Measurements from ENCODE around the gene TIMP3.

The TIMP3 gene

DNA sequence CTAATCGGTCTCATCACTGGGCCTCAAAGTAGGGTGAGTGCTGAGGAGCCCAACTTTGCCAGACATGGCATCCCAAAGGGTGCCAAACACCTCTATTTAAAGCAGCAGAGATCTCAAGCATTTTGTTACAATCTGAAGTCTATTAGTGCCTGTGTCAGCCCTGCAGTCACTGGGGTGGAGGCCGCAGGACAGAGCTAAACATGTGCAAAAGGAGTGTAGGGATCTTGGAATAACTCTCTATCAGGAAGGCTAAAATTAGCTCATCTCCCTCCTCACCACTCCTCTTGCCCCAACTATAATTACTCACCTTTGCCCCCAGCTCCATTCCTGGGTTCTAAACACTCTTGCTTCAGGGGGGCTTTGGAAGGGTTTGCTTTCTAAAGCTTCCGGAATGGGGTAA lies 87.5 kb downstream of the TIMP3 start:
- no peak for DNase-seq

DNA sequence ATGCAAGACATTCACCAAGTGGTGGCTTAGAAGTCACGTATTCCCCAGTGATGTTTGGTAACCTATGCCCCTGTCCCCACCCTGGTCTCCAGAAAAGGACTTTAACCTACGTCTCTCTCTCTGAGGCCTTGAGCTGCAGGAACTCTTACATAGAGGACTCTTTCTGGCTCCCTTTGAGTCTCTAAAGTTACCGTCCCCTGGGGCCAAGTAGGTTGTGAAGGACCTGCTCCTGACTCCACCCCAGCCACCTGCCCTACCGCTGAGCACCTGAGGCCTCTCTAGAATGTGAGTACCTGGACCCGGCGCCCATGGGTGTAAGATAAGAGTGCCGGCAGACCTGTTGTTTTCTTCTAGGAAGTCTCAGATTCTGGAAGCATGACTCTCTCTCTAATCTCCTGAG lies 95.4 kb downstream of the TIMP3 start:
- DNase-seq = no peak

DNA sequence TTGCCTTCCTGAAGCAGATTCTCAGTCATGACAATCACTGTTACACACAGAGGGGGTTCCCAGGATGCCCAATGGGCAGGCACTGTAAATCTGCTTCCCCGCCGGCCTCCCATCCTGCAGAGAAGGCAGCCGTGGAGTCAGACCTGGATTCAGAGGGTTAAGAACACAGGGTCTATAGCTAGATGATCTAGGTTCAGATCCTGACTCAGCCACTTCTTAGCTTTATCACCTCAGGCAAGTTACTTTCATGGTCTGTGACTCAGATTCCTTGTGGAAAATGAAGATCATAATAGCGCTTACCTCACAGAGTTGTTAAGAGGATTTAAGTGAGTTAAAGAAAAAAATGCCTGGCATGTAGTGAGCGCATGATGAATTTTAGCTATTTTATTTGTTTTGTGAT lies 95.9 kb downstream of the TIMP3 start:
- no peak for DNase-seq

DNA sequence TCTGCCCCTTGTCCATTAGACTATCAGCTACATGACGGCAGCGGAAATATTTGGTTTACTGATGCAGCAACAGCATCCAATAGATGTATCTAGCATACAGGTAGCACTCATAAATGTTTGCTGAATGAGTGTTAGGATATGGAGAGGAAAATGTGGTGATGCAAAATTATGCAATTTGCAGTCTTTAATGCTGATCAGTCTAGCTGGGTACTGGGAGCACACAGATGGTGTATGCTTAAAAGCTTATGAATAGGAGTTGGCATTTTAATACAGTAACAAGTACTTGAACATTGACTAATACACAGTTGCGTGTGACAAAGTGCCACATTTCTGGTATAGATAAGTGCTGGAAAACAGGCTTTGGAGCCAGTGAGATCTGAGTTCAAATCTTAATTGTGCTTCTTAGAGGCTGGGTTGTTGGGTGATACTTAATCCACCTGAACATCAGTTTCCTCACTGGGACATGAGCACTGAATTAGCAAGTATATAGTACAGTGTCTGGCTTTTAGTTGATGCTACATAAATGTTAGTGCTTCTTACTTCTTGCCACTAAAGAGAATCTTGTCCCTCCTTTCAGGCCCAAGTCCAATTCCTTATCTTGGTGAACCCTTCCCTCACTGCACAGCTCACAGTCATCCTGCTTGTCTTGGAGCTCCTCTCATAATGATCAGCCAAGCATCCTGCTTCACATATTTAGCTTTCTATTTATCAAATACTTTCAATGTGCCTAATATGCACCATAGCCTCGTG lies 99.6 kb downstream of the TIMP3 start:
- DNase-seq = no peak

DNA sequence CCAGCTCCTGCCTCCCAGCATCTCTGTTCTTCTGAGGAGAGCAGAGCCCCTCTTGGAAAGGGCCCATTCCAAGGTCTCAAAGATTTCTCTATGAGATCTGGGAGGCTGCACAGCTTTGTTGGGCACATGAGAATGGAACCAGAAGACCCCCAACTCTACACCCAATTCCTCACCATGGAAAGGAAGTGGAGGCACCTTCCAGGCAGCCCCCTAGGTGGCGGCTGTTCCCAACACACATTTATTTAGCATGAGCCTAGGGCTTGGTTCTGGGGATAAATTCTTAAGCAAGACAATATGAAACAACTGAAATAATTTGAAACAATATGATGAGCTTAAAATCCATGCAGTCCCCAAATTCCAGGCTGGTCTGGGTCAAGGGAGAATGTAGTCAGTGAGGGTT lies 100.4 kb downstream of the TIMP3 start:
- no peak for DNase-seq

DNA sequence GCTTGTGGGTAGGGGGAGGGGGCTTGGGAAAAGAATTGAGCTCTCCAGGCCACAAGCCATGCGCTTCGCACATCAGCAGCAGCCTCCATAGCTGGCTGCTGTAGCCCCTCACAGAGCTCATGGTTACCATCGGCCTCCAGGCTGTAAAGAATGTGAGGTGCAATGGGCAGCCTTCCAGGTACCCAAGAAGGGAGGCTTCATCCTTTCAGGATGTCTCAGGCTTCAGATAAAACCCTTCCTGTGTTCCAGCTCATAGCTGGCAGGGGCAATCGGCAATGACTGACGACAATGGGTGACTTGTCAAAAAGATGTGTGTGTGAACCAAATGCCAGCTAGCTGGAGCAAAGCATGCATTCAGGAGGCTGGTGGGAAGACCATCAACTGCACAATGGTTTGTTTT lies 102.0 kb downstream of the TIMP3 start:
- no peak for DNase-seq

DNA sequence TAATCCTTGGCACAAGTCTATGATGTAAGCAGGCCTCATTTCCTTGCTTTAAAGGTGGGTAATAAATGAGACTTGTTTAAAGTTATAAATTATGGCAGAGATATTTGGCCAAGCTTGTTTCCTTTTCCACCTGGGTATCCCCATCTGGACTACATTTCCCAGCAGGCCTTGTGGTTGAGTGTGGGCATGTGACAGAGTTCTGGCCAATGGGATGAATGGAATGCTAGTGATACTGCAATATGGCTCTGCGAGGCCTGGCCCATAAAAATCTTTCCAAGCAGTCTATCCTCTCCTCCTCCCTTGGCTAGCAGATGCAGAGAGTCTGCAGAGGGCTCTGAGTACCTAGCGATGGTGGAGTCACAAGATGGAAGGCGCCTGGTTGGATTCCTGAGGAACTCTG lies 102.5 kb downstream of the TIMP3 start:
- DNase-seq = no peak

DNA sequence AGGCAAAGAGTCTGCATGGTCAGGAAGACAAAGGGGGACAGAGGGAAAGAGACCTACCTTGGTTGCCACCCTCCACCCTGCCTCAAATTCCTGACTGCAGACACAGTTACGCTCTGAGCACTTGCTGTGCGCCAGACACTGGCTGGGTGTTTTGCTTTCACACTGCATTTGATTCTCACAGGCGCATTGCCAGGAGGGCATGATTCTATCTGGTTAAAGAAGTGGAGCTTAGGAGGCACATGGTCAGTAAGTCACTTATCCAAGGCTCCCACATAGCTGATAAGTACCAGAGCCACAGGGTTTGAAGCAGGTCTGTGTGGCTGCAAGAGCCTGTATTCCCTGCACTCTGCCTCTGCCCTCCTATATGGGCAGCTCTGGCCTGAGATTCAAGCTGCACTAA lies 103.9 kb downstream of the TIMP3 start:
- DNase-seq = no peak

DNA sequence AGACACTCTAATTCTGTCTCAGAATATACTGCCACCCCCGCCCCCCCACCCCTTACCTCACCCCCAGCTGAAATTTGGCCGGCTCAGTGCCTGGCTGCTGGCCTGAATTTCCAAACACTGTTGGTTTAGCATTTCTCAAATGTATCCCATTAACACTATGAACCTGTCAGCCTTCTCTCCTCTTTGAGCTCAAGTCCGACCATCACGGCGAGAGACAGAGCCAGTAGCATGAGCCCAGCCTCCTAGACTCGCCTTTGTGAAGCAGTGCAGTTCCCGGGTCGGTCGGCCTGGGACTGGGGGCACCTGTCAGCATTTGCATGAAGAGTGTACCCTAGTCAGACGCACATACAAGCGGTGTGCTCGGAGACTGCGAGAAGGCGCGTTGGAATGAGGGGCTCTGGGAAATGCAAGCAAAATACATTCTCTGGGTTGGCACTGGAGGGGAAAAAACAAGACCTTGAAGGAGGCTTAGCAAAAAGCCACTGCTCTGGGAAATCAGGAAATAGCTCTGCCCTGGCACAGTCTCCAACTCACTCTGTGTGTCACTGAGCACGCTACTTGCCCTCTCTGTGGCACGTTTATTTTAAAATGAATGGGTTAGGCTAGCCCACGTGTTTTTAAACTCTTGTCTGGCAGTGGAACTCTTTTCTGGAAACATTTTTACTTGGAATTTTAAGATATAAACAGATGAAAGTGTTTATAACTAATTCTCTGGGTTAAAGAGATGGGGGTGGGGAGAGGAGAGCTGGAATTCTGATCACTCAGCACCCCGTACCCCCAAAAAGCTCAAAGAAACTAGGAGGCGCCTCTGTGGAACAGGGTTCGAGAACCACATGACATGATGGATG lies 108.3 kb downstream of the TIMP3 start:
- DNase-seq = no peak

DNA sequence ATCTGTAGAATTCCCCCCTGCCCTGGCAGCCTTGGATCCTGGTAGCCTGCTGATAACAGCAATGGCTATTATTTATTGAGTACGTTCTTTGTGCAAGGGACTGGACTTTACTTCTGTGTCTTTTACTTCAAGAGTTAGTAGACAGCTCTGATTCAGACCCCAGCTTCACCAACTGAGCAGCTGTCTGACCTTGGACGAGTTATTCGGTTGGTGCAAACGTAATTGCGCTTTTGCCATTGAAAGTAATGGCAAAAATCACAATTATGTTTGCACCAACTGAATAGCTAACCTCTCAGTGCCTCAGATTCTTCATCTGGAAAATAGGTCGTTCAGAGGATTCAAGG lies 108.9 kb downstream of the TIMP3 start:
- no peak for DNase-seq

DNA sequence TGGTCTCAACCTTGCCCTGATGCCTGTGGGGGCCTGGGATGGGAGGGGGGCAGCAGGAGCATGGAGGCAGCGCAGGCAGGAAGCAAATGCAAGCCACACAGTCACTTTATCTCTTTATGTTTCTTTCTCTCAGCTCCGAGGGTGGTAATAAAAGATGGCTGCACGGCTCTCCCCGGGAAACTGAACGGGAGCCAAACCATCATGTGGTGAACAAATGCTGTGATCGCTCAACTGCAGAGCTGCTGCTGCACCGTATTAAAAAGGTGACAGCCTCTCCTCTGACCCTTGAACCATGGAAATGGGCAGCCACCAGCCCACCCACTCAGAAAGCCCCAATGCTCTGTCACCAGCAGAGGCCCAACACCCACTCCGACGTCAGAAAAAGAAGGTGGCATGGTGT lies 110.0 kb downstream of the TIMP3 start:
- DNase-seq = no peak
